SU-DHL-6 (cell line): ENCODE results near the gene GSG1.

Source experiments
- H2AFZ ChIP-seq: fragments of 200-600 bp; sonication (generic); 2 replicates; pipeline ENCODE4 v1.6.1; 2014; ENCODE audit warnings: low read depth, mild to moderate bottlenecking, moderate library complexity, mixed read lengths, antibody characterized with exemption, low read length; ENCODE audit not compliant: severe bottlenecking
- H3F3A ChIP-seq: fragments of 200-600 bp; shearing (Covaris generic); 2 replicates; pipeline ENCODE4 v1.6.0; 2016; ENCODE audit warnings: antibody characterized with exemption, mild to moderate bottlenecking; ENCODE audit not compliant: insufficient read depth
- H3K27ac ChIP-seq: fragments of 200-600 bp; sonication (generic); 2 replicates; pipeline ENCODE4 v1.5.1; 2016; ENCODE audit warnings: low read depth, mild to moderate bottlenecking, low read length, moderate library complexity, mixed read lengths
- H3K27me3 ChIP-seq: fragments of 200-600 bp; sonication (generic), shearing (Covaris generic); 2 replicates; pipeline ENCODE4 v1.6.0; 2014; ENCODE audit warnings: mild to moderate bottlenecking, low read length
- H3K36me3 ChIP-seq: fragments of 200-600 bp; sonication (generic); 2 replicates; pipeline ENCODE4 v1.6.1; 2014; ENCODE audit warnings: mild to moderate bottlenecking, low read length, mixed read lengths
- H3K4me2 ChIP-seq: fragments of 300-600, 200-600 bp; shearing (Covaris generic), sonication (generic); 2 replicates; pipeline ENCODE4 v1.6.0; 2014; ENCODE audit warnings: low read length, low read depth, mild to moderate bottlenecking; ENCODE audit not compliant: poor library complexity, severe bottlenecking
- H3K4me3 ChIP-seq: fragments of 200-600 bp; sonication (generic); 2 replicates; pipeline ENCODE4 v1.5.1; 2014; ENCODE audit warnings: antibody characterized with exemption, low read length, mild to moderate bottlenecking, mixed read lengths; ENCODE audit not compliant: insufficient read depth, poor library complexity, severe bottlenecking
- H3K79me2 ChIP-seq: fragments of 200-600 bp; sonication (generic); 2 replicates; pipeline ENCODE4 v1.6.1; 2014; ENCODE audit warnings: mild to moderate bottlenecking, low read length, moderate library complexity; ENCODE audit not compliant: insufficient read depth
- H3K9ac ChIP-seq: fragments of 200-600 bp; sonication (generic); 2 replicates; pipeline ENCODE4 v1.7.0; 2014; ENCODE audit warnings: mild to moderate bottlenecking, low read length
- H3K9me2 ChIP-seq: fragments of 200-600 bp; sonication (generic); replicated peaks from 2 replicates; pipeline ENCODE4 v1.6.1; 2014; ENCODE audit warnings: low read length; ENCODE audit not compliant: insufficient read depth
- H3K9me3 ChIP-seq: fragments of 200-600 bp; sonication (generic); 2 replicates; pipeline ENCODE4 v1.6.1; 2014; ENCODE audit warnings: low read length, mixed read lengths; ENCODE audit not compliant: insufficient read depth
- H4K20me1 ChIP-seq: fragments of 200-600 bp; sonication (generic); 2 replicates; pipeline ENCODE4 v1.6.1; 2014; ENCODE audit warnings: low read depth, mild to moderate bottlenecking, antibody characterized with exemption, low read length, moderate library complexity, mixed read lengths
- EZH2phosphoT487 ChIP-seq: fragments of 200-600 bp; sonication (generic), shearing (Covaris generic); conservative IDR thresholded peaks from 2 replicates; pipeline ENCODE4 v1.6.1; 2018; ENCODE audit warnings: mild to moderate bottlenecking, antibody characterized with exemption, low read length, moderate library complexity, mixed read lengths
- TF ChIP-seq, protein P1 (sequence below): fragments of 200-600 bp; sonication (generic); IDR thresholded peaks from one replicate; pipeline ENCODE4 v1.5.1; 2017; ENCODE audit warnings: antibody characterized with exemption, mild to moderate bottlenecking, low read length, moderate library complexity; ENCODE audit not compliant: insufficient read depth, poor library complexity, severe bottlenecking

GSG1 gene

DNA sequence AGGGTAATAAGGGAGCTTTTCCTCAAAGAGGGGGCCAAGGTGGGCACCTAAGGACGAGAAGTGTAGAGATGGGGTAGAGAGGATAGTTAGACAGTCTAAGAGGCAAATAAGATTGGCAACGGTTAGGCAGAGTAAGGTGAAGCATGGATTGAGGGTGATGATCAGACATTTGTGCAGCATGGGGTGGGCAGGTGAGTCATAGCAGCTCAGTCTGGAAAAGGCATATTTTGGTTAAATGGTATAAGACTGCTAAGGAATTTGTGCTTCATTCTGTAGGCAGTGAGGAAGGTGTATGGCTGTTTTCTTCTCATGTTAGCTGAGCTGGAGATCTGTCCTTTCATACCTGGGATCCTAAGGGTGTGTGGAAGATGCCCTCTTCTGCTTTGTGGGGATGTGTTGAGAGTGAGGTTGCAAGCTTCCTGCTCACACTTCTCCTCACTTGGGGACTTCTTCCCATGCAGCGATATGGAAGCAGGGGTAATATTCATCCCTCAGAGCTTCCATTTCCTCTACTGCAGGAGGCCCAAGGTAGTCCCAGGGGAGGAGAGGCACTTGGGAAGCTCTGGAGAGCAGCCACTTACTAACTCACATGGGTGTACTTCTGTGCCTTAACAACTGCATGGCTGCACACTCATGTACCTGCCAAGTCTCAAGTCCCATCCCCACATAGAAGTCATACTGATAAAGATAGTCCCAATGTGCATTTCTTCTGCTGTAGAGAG is 28.9 kb downstream of the GSG1 start:
- no peak overlapping the region for H2AFZ ChIP-seq
- H3K27ac ChIP-seq = no peak overlapping the region
- TF ChIP-seq, protein P1, sequence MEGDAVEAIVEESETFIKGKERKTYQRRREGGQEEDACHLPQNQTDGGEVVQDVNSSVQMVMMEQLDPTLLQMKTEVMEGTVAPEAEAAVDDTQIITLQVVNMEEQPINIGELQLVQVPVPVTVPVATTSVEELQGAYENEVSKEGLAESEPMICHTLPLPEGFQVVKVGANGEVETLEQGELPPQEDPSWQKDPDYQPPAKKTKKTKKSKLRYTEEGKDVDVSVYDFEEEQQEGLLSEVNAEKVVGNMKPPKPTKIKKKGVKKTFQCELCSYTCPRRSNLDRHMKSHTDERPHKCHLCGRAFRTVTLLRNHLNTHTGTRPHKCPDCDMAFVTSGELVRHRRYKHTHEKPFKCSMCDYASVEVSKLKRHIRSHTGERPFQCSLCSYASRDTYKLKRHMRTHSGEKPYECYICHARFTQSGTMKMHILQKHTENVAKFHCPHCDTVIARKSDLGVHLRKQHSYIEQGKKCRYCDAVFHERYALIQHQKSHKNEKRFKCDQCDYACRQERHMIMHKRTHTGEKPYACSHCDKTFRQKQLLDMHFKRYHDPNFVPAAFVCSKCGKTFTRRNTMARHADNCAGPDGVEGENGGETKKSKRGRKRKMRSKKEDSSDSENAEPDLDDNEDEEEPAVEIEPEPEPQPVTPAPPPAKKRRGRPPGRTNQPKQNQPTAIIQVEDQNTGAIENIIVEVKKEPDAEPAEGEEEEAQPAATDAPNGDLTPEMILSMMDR = no peak
- no peak for TF ChIP-seq EZH2phosphoT487
- no peak overlapping the region for H3K9ac ChIP-seq
- no peaks in the 10 kb centered on the region for H3K36me3 ChIP-seq
- no peak overlapping the region for H3K4me2 ChIP-seq
- H3K79me2 ChIP-seq = no peaks in the 10 kb centered on the region
- H3F3A ChIP-seq = no peaks in the 10 kb centered on the region
- no peaks in the 10 kb centered on the region for H4K20me1 ChIP-seq
- no peaks in the 10 kb centered on the region for H3K9me3 ChIP-seq
- H3K4me3 ChIP-seq = no peak overlapping the region
- no peaks in the 10 kb centered on the region for H3K27me3 ChIP-seq
- no peaks in the 10 kb centered on the region for H3K9me2 ChIP-seq

DNA sequence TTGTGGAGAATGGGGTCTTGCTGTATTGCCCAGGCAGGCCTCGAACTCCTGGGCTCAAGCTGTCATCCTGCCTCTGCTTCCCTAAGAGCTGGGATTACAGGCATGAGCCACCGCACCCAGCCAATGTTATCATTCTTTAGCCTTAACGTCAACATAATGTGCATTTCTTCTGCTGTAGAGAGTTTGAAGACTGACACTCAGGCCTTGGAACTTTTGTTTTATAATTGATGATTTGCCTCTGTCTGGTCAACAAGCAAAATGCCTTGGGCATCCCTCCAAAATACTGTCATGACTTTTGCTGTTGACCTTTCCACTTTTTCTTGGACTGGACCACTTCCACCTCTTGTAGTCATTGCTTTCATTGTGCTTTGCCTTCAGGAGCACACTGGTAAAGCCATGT is 30.3 kb downstream of the GSG1 start:
- H3K36me3 ChIP-seq = no peaks in the 10 kb centered on the region
- no peak overlapping the region for H3K4me2 ChIP-seq
- TF ChIP-seq, protein P1 = no peak
- TF ChIP-seq EZH2phosphoT487 = no peak
- no peaks in the 10 kb centered on the region for H3F3A ChIP-seq
- no peaks in the 10 kb centered on the region for H4K20me1 ChIP-seq
- H3K4me3 ChIP-seq = no peak overlapping the region
- no peaks in the 10 kb centered on the region for H3K79me2 ChIP-seq
- no peaks in the 10 kb centered on the region for H3K27me3 ChIP-seq
- H2AFZ ChIP-seq = no peak overlapping the region
- no peaks in the 10 kb centered on the region for H3K9me3 ChIP-seq
- H3K9me2 ChIP-seq = no peaks in the 10 kb centered on the region
- no peak overlapping the region for H3K9ac ChIP-seq
- H3K27ac ChIP-seq = no peak overlapping the region

DNA sequence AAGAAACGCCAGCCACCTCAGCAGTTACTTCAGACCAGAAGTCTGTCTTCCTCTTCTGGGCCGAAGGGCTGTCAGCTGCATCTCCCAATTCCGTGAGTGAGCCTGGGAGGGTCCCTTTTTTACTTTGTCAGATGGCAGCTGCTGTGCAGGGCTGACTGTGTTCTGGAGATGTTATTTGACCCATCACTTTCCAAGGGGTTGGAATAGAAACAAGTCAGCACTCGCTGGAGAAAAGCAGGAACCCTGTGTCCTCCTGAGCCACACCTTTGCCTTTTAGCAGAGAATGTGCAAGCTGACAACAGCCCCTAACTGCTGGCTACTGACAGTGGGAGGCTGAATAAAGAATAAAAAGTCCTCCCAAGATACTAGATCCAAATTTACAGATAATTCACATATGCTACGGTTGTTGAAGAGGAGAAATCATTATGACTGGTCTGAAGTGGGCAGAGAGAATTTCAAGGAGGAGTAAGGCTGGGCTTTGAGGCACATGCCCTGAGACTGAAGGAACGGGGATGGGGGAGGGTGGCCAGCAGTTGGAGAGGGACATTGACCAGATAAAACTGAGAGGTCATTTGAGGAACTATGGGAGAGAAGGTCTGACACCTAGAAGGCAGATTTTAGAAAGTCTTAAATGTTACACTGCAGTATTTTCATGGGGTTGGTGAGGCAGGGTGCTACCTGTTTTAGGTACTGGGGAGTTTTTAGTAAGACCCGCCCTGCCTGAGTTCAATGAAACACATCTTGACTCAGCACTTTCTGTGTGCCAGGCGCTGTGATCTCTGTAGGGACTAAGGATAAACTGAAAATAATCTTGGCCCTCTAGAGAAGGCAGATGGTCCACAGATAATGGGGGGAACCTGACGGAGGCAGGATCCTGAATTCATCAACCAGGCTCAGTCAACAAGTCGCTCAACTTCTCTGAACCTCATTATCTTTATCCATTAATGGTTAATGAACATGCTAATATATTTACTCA is 31.9 kb downstream of the GSG1 start:
- H3K79me2 ChIP-seq = no peaks in the 10 kb centered on the region
- H3K9me3 ChIP-seq = no peaks in the 10 kb centered on the region
- H3K4me3 ChIP-seq = no peak overlapping the region
- H4K20me1 ChIP-seq = no peaks in the 10 kb centered on the region
- no peak overlapping the region for H2AFZ ChIP-seq
- H3F3A ChIP-seq = no peaks in the 10 kb centered on the region
- no peak overlapping the region for H3K4me2 ChIP-seq
- no peaks in the 10 kb centered on the region for H3K27me3 ChIP-seq
- no peak overlapping the region for H3K27ac ChIP-seq
- no peak for TF ChIP-seq EZH2phosphoT487
- TF ChIP-seq, protein P1 = no peak
- no peaks in the 10 kb centered on the region for H3K36me3 ChIP-seq
- no peak overlapping the region for H3K9ac ChIP-seq
- no peaks in the 10 kb centered on the region for H3K9me2 ChIP-seq
